ENCODE results near the gene INSIG1. TPM values are rescaled to one million over a fixed set of nuclear protein-coding genes. Genes with fewer than 3 reads are reported as not detected.

INSIG1 gene
- total and polyA plus RNA-seq, 12 donors: 9.9 to 249 (median 56.1) TPM

- 83 to 85% (median 84%) methylated on average over 11 of the region's 11 CpGs for WGBS, 4 donors
- no peaks in the 10 kb centered on the region for H3K36me3 ChIP-seq (replicated peaks in 1 of 2)
- intact Hi-C loops (cut with DNase I): no loop called here
- H3K4me1 ChIP-seq (replicated peaks in 1 of 2): no peaks in the 10 kb centered on the region
- DNase-seq: no peak
- TF ChIP-seq POLR2A (IDR thresholded peaks at IDR 0.05) (no peak), CTCF (IDR thresholded peaks at IDR 0.05) (no peak)
- no peaks in the 10 kb centered on the region for H3K27me3 ChIP-seq
- H3K9me3 ChIP-seq (replicated peaks in 1 of 3): no peaks in the 10 kb centered on the region
- H3K4me3 ChIP-seq: no peak overlapping the region
- H3K27ac ChIP-seq: no peak overlapping the region
These were observed 11.8 kb upstream of the INSIG1 start for GRCh38 chr7:155285833-155286232.

GRCh38 chr7:155286686-155287085 lies 11.0 kb upstream of the INSIG1 start:
- TF ChIP-seq POLR2A (IDR thresholded peaks at IDR 0.05): no peak
- intact Hi-C loops (cut with DNase I): no loop called here
- DNase-seq: no peak
- H3K4me3 ChIP-seq: no peak overlapping the region
- WGBS, 4 donors: 85 to 94% (median 89%) methylated on average over 8 of the region's 8 CpGs
- H3K36me3 ChIP-seq (replicated peaks in 1 of 2): no peaks in the 10 kb centered on the region
- no peak overlapping the region for H3K27ac ChIP-seq
- H3K9me3 ChIP-seq (replicated peaks in 1 of 3): no peaks in the 10 kb centered on the region
- H3K4me1 ChIP-seq (replicated peaks in 1 of 2): no peaks in the 10 kb centered on the region
- H3K27me3 ChIP-seq: no peaks in the 10 kb centered on the region

- no peaks in the 10 kb centered on the region for H3K36me3 ChIP-seq (replicated peaks in 1 of 2)
- intact Hi-C loops (cut with DNase I): no loop called here
- TF ChIP-seq POLR2A (IDR thresholded peaks at IDR 0.05) (no peak), CTCF (IDR thresholded peaks at IDR 0.05) (no peak)
- H3K4me1 ChIP-seq (replicated peaks in 1 of 2): no peaks in the 10 kb centered on the region
- 82 to 87% (median 83%) methylated on average over 23 to 26 of the region's 26 CpGs for WGBS, 4 donors
- H3K27me3 ChIP-seq: no peaks in the 10 kb centered on the region
- no peak overlapping the region for H3K4me3 ChIP-seq
- DNase-seq: peak in 2 of 7 donors; percentile 23 to 51
- H3K27ac ChIP-seq: no peak overlapping the region
- no peaks in the 10 kb centered on the region for H3K9me3 ChIP-seq (replicated peaks in 1 of 3)
These were observed 10.3 kb upstream of the INSIG1 start for GRCh38 chr7:155287284-155287935.

- intact Hi-C loops (cut with DNase I): no loop called here
- no peaks in the 10 kb centered on the region for H3K27me3 ChIP-seq
These were observed 9.6 kb upstream of the INSIG1 start for GRCh38 chr7:155288055-155288454.

More at GRCh38 chr7:155288055-155288454, 9.6 kb upstream of the INSIG1 start:
- Histone ChIP-seq H3K4me3 (no peak overlapping the region), H3K36me3 (replicated peaks in 1 of 2) (no peaks in the 10 kb centered on the region), H3K27ac (no peak overlapping the region), H3K4me1 (replicated peaks in 1 of 2) (no peaks in the 10 kb centered on the region), H3K9me3 (replicated peaks in 1 of 3) (no peaks in the 10 kb centered on the region)
- peak in 1 of 7 donors; percentile 41 for DNase-seq
- 93 to 96% (median 95%) methylated on average over 17 to 18 of the region's 18 CpGs for WGBS, 4 donors
- TF ChIP-seq POLR2A (IDR thresholded peaks at IDR 0.05): no peak
- TF ChIP-seq CTCF (IDR thresholded peaks at IDR 0.05): no peak

All from adrenal gland (tissue), 12 donors.